ENCODE data around the gene NDUFB3.
A peak's percentile ranks its signal among the peaks of the same experiment; 100 is the strongest.
"Not testable (repeated sequence)": the region's sequence is repeated elsewhere in the genome, so short reads cannot be mapped to it uniquely, and the experiment has no call there.

Gene NDUFB3

GRCh38 chr2:201058914-201059313, 12.9 kb upstream of the NDUFB3 start:
- Histone ChIP-seq H3K4me2 (ENCODE audit: low read depth, low read length) (0 out of 2 replicates have a peak overlapping the region, but pooled peaks have one; percentile 4), H3K27me3 (replicated peaks; ENCODE audit: insufficient read depth, low read length) (no peaks in the 10 kb centered on the region), H3K9me3 (replicated peaks; ENCODE audit: insufficient read depth, low read length) (no peaks in the 10 kb centered on the region), H3K4me3 (ENCODE audit: low read length) (no peak overlapping the region), H3K9me2 (replicated peaks; ENCODE audit: insufficient read depth, low read length) (no peaks in the 10 kb centered on the region), H4K20me1 (ENCODE audit: insufficient read depth, low read length) (no peaks in the 10 kb centered on the region), H3K9ac (ENCODE audit: low read length) (no peak overlapping the region), H3F3A (ENCODE audit: insufficient read depth, low read length) (peaks cover 24% of the 10 kb centered on the region), H2AFZ (ENCODE audit: low read length) (no peak overlapping the region), H3K27ac (ENCODE audit: low read length) (no peak overlapping the region; the same call in 1 of the 2 replicates), H3K36me3 (replicated peaks; ENCODE audit: insufficient read depth, low read length) (no peaks in the 10 kb centered on the region), H3K79me2 (ENCODE audit: low read length) (peaks cover 90% of the 10 kb centered on the region), H3K4me1 (ENCODE audit: low read length) (peaks cover 47% of the 10 kb centered on the region)
- no peak for TF ChIP-seq CTCF (IDR thresholded peaks at IDR 0.05; ENCODE audit: low read length)
- TF ChIP-seq EZH2 (optimal IDR thresholded peaks at IDR 0.05; ENCODE audit: low read depth, low read length), result no peak
- TF ChIP-seq EZH2phosphoT487 (IDR thresholded peaks at IDR 0.05; ENCODE audit: low read length), result no peak
- DNase-seq, result no peak

DNA sequence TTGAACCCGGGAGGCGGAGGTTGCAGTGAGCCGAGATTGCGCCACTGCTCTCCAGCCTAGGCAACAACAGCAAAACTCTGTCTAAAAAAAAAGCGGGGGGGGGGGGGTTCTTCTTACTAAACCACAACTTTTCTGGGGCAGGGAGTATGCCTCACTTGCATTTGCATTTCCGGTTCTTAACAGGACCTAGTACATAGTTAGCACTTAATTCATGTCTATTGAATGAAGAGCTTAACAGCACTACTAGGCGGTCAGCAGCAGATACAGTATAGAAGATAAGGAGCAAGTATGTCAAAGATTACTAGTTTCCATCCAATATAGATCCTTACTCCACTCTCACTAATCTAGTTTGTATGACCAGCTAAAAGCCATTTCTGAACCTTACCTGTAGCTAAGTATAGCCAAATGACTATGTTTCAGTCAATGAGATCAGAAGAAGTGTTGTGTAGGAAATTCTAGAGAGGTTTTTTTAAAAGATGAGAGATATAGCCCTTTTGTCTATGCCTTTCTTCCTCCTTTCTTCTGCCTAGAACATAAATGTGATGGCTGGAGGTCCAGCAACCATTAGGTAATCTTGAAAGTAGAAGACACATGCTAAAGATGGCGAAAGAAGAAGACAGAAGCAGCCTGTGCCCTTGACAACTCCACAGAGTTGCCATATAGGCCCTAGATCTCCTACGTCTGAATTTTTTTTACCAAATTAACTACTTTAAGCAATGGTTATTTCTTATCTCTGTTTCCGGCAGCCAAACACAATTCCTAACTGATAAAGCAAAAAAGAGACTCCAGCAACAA, 11.6 kb upstream of the NDUFB3 start:
- peak overlapping the region; percentile 58 for H3K27ac ChIP-seq (ENCODE audit: low read length)
- peaks cover 84% of the 10 kb centered on the region for H3K79me2 ChIP-seq (ENCODE audit: low read length)
- H2AFZ ChIP-seq (ENCODE audit: low read length), result no peak overlapping the region
- no peaks in the 10 kb centered on the region; the same call in 1 of the 2 replicates for H4K20me1 ChIP-seq (ENCODE audit: insufficient read depth, low read length)
- DNase-seq, result peak; percentile 73
- H3K27me3 ChIP-seq (replicated peaks; ENCODE audit: insufficient read depth, low read length), result no peaks in the 10 kb centered on the region
- peaks cover 47% of the 10 kb centered on the region for H3K4me1 ChIP-seq (ENCODE audit: low read length)
- H3K9me3 ChIP-seq (replicated peaks; ENCODE audit: insufficient read depth, low read length), result no peaks in the 10 kb centered on the region
- no peak overlapping the region for H3K4me3 ChIP-seq (ENCODE audit: low read length)
- no peak for TF ChIP-seq EZH2 (optimal IDR thresholded peaks at IDR 0.05; ENCODE audit: low read depth, low read length)
- no peak for TF ChIP-seq CTCF (IDR thresholded peaks at IDR 0.05; ENCODE audit: low read length)
- TF ChIP-seq EZH2phosphoT487 (IDR thresholded peaks at IDR 0.05; ENCODE audit: low read length), result no peak
- peak overlapping the region; percentile 39 for H3K4me2 ChIP-seq (ENCODE audit: low read depth, low read length)
- H3K9me2 ChIP-seq (replicated peaks; ENCODE audit: insufficient read depth, low read length), result no peaks in the 10 kb centered on the region
- H3K9ac ChIP-seq (ENCODE audit: low read length), result peak overlapping the region; percentile 6; the same call in 1 of the 2 replicates
- H3F3A ChIP-seq (ENCODE audit: insufficient read depth, low read length), result peaks cover 24% of the 10 kb centered on the region
- no peaks in the 10 kb centered on the region for H3K36me3 ChIP-seq (replicated peaks; ENCODE audit: insufficient read depth, low read length)

DNA sequence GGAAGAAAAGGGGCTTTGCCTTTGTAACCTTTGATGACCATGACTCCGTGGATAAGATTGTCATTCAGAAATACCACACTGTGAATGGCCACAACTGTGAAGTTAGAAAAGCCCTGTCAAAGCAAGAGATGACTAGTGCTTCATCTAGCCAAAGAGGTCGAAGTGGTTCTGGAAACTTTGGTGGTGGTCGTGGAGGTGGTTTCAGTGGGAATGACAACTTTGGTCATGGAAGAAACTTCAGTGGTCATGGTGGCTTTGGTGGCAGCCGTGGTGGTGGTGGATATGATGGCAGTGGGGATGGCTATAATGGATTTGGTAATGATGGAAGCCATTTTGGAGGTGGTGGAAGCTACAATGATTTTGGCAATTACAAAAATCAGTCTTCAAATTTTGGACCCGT, 8.3 kb upstream of the NDUFB3 start:
- H3K9ac ChIP-seq (ENCODE audit: low read length); H3K27ac ChIP-seq (ENCODE audit: low read length); H3K36me3 ChIP-seq (replicated peaks; ENCODE audit: insufficient read depth, low read length); H3K9me2 ChIP-seq (replicated peaks; ENCODE audit: insufficient read depth, low read length); DNase-seq; H3K27me3 ChIP-seq (replicated peaks; ENCODE audit: insufficient read depth, low read length); H3K4me3 ChIP-seq (ENCODE audit: low read length); H2AFZ ChIP-seq (ENCODE audit: low read length); H4K20me1 ChIP-seq (ENCODE audit: insufficient read depth, low read length); H3K9me3 ChIP-seq (replicated peaks; ENCODE audit: insufficient read depth, low read length); H3K4me2 ChIP-seq (ENCODE audit: low read depth, low read length): not testable (repeated sequence)
- Histone ChIP-seq H3F3A (ENCODE audit: insufficient read depth, low read length) (peaks cover 10% of the 10 kb centered on the region), H3K79me2 (ENCODE audit: low read length) (peaks cover 88% of the 10 kb centered on the region), H3K4me1 (ENCODE audit: low read length) (peaks cover 32% of the 10 kb centered on the region)

DNA sequence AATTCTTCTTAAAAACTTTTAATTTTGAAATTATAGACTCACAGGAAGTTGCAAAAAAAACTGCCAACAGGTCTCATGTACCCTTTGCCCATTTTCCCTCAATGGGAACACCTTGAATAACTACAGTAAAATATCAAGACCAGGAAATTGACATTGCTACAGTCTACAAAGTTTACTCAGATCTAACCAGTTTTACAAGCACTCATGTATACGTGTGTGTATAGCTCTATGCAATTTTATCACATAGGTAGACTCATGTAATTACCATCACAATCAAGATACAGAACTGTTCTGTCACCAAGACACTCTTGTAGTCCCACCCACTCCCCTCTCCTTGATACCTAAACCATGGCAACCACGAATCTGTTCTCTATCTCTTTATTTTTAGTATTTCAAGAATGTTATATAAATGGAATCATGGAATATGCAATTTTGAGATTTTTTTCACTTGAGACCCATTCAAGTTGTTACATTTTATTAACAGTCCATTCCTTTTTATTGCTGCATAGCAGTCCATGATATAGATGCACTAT, 6.9 kb upstream of the NDUFB3 start:
- Histone ChIP-seq H3K36me3 (replicated peaks; ENCODE audit: insufficient read depth, low read length) (peaks cover 3% of the 10 kb centered on the region; the same call in 1 of the 2 replicates), H3K4me2 (ENCODE audit: low read depth, low read length) (no peak overlapping the region), H3K9me2 (replicated peaks; ENCODE audit: insufficient read depth, low read length) (no peaks in the 10 kb centered on the region), H3K9ac (ENCODE audit: low read length) (no peak overlapping the region), H2AFZ (ENCODE audit: low read length) (no peak overlapping the region), H3K4me1 (ENCODE audit: low read length) (peaks cover 24% of the 10 kb centered on the region), H3K9me3 (replicated peaks; ENCODE audit: insufficient read depth, low read length) (no peaks in the 10 kb centered on the region), H3F3A (ENCODE audit: insufficient read depth, low read length) (peaks cover 10% of the 10 kb centered on the region), H3K79me2 (ENCODE audit: low read length) (peaks cover 88% of the 10 kb centered on the region), H3K27me3 (replicated peaks; ENCODE audit: insufficient read depth, low read length) (no peaks in the 10 kb centered on the region), H3K4me3 (ENCODE audit: low read length) (no peak overlapping the region), H4K20me1 (ENCODE audit: insufficient read depth, low read length) (peaks cover 3% of the 10 kb centered on the region; the same call in 1 of the 2 replicates), H3K27ac (ENCODE audit: low read length) (no peak overlapping the region)
- TF ChIP-seq EZH2 (optimal IDR thresholded peaks at IDR 0.05; ENCODE audit: low read depth, low read length) (no peak), CTCF (IDR thresholded peaks at IDR 0.05; ENCODE audit: low read length) (no peak), EZH2phosphoT487 (IDR thresholded peaks at IDR 0.05; ENCODE audit: low read length) (no peak)
- no peak for DNase-seq
